ENCODE measurements around the gene PHYKPL.
"Not testable (repeated sequence)": the region's sequence is repeated elsewhere in the genome, so short reads cannot be mapped to it uniquely, and the experiment has no call there.

PHYKPL gene

GRCh38 chr5:178238711-178239592, 6.3 kb upstream of the PHYKPL start:
- DNase-seq = no peak

DNA sequence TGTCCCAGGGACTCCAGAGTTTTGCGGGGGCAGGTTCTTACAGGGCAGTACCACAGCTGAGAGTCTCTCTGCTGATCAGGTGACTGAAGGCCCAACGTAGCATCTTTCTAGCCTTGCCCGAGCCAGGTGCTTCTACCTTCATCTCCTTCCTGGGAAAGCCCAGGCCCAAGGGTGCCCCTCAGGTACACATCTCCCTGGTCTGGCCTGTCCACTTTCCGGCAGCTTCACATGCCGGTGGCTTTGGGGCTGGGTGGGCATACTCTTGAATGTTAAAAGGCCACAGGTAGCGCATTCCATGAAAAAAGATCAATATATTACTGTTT, 5.7 kb upstream of the PHYKPL start:
- no peak for DNase-seq

GRCh38 chr5:178237431-178238312, 5.1 kb upstream of the PHYKPL start:
- no peak for DNase-seq

- DNase-seq = no peak
Observed at GRCh38 chr5:178236679-178237078, 4.1 kb upstream of the PHYKPL start.

GRCh38 chr5:178236126-178236525, 3.5 kb upstream of the PHYKPL start:
- no peak for DNase-seq

DNA sequence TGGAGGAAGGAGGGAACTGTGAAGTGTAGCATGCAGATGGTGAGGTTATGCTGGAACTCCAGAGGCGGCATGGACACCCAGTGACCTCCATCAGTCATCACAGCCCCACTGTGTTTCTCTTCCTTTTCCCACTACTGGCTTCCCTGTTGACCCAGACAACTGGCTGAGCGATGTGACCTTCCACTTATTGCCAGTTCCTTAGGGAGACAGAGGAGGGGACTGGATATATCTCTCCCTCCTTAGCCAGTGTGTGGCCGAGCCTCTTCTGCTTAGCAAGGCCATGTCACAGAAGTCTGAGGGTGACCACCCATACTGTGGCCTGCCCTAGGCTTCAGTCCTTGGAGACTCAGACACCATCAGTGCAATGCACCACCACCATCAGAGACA, 3.0 kb upstream of the PHYKPL start:
- no peak for DNase-seq

DNA sequence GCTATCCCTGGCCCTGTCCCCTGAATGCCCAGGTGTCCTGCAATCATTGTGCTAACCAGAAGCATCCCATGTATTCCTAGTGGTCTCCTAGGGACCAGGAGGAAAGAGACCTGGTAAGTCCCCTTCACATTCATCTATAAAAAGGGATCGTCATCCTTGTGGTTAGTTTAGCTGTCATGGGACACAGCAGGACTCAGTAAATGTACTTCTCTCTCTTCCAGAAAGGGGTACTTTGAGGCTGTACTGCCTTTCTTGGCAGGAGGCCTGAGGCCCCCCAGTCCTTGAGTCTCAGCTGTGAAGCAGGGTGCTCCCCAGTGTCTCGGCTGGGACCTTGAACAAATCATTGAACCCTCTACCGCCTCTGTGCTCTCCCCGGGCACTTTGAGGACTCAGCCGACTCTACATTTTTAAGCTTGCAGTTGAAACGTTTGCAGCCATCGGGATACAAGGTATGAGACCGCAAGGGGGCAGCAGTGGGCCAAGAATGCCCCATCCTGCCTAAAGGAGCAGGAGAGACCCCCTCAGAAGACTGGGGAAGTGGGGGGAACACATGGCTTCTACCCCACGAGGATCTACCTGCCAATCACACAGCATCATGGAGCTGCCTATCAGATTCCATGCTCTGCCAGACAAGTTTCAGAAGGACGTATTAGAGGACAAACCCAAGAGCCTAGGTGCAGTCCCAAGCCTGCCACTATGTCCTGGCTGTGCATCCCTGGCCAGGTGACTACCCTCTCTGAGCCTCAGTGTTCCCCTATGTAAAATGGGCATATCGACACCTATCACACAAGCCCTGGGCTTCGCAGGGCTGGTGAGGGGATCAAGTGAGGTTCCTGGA, 2.4 kb upstream of the PHYKPL start:
- DNase-seq = no peak

GRCh38 chr5:178234121-178234749, 1.6 kb upstream of the PHYKPL start:
- no peak for DNase-seq

GRCh38 chr5:178232920-178233429, 373 bp upstream of the PHYKPL start:
- DNase-seq = no peak

DNA sequence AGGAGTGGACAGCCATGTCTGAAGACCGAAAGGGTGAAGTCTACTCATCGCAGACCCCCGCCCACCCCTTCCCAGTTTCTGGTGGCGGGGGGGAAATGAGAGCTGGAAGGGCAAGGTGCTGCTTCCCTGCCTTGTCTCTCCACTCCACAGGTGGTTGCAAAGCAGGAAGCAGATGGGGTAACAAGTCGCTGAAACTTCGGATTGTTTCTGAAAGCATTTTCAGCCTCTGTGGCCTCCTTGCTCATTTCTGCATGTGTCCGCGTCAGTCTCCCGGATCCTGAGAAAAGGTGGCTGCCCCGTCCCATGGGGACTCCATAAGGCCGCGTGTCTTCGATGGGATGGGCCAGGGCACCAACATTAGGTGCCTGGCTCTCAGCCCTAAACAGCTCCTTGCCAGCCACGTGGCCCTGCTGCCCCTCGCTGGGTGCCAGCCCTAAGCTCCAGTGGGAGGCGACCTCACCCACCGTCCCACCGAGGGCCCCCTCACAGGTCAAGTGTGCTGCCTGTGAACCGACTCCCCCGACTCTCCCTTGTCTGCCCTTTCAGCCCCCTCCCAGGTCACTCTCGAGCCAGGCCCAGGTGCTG, 971 bp downstream of the PHYKPL start:
- no peak for DNase-seq

GRCh38 chr5:178230879-178231538, 1.6 kb downstream of the PHYKPL start:
- no peak for DNase-seq

GRCh38 chr5:178229861-178230260, 2.7 kb downstream of the PHYKPL start:
- DNase-seq = no peak

DNA sequence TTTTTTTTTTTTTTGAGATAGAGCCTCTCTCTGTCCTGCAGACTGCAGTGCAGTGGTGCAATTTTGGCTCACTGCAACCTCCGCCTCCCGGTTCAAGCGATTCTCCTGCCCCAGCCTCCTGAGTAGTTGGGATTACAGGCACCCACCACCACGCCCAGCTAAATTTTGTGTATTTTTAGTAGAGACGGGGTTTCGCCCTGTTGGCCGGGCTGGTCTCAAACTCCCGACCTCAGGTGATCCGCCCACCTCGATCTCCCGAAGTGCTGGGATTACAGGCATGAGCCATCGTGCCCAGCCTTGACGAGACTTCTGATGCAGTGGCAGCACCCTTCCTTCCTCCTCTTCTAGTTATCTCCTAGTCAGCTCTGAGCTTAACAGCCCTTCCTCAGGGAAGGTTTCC, 3.5 kb downstream of the PHYKPL start:
- DNase-seq = not testable (repeated sequence)

GRCh38 chr5:178228609-178229008, 4.0 kb downstream of the PHYKPL start:
- DNase-seq = no peak

DNA sequence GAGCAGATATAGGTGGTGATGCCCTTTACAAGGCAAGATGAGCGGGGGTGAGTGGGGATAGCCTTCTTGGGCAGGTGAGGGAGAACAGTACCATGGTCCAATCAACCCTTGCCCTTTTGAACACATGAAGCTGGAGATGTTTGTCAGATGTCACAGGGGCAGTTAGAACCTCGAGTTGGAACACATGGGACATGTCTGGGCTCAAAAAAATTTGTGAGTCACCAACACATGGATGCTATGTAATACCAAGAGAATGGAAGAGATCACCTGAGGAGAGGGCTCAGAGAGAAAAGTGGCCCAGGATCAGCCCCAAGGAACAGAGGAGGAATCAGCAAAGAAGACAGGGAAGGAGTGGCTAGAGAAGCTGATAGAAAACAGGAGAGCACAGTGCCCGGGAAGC, 4.7 kb downstream of the PHYKPL start:
- no peak for DNase-seq

DNA sequence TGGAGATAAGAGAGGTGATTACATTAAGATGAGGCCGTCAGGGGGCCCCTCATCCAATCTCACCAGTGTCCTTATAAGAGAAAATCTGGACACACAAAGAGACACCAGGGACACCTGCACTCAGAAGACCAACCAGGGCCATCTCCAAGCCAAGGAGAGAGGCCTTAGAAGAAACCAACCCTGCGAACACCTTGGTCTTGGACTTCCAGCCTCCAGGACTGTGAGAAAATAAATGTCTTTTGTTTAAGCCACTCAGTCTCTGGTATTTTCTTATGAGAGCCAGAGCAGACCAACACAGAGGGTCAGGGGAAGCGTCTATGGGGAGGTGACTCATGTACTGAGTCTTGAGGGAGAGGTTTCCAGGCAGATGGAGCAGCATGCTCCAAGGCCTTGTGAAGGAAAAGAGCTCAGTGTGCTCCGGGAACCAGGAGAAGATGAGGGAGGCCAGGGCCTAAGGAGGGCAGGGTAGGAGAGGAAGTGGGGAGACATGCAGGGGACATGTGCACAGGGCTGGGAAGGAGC, 5.4 kb downstream of the PHYKPL start:
- no peak for DNase-seq

GRCh38 chr5:178225174-178225573, 7.4 kb downstream of the PHYKPL start:
- DNase-seq = no peak

DNA sequence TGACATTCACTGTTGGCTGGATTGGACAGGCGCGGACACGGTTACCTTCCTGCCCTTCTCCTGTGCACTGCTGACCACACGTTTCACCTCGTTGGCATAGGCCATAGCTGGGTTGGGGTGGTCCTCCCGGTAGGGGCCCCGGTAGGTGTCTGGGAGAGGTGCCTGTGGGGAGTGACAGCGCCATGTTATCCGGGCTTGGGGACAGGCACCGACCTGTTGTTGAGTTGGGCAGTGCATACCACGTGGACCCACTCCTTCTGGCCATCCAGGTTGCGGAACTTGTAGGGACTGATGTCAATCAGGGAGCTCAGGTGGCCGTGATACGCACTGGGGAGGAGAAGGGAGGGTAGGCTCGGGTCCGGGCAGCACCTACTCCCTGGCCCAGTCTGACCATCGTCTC, 8.2 kb downstream of the PHYKPL start:
- no peak for DNase-seq

GRCh38 chr5:178223828-178224335, 8.7 kb downstream of the PHYKPL start:
- DNase-seq = no peak

- no peak for DNase-seq
Observed at GRCh38 chr5:178223196-178223773, 9.3 kb downstream of the PHYKPL start.

DNA sequence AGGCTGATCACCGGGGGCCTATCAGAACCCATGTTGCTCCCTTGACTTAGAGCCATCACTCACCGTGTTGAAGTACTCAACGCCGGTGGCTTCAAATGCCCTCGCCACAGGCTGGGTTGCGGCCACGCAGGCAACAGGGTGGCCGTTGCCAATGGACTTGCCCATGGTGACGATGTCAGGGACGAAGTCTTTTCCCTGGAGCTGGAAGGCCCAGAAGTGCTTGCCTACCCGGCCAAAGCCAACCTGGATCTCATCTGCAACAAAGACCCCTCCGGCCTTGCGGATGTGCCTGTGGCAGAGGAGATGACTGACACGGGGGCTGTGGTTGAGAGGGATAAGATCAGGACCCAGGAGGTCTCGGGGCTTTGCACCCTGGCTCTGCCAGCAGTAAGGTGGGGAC, 10.3 kb downstream of the PHYKPL start:
- no peak for DNase-seq
